HepG2 (cell line): ENCODE results near the gene WDFY1. TPM values are rescaled to one million over a fixed set of nuclear protein-coding genes. Genes with fewer than 3 reads are reported as not detected.
A peak's percentile ranks its signal among the peaks of the same experiment; 100 is the strongest.

Experiments
- DPF2 ChIP-seq: sonication (generic); formaldehyde crosslinking; IDR thresholded peaks from 2 replicates; pipeline ENCODE4 v1.4.0; 2020; ENCODE audit warnings: mild to moderate bottlenecking, low read depth, missing genetic modification reagents, borderline replicate concordance
- GFI1 ChIP-seq: sonication (generic); formaldehyde crosslinking; IDR thresholded peaks from 2 replicates; pipeline ENCODE4 v1.5.0; 2020; ENCODE audit warnings: missing genetic modification reagents, mild to moderate bottlenecking, borderline replicate concordance
- HNF4A ChIP-seq: sonication (generic); formaldehyde crosslinking; IDR thresholded peaks from 2 replicates; pipeline ENCODE4 v1.4.0; 2020; ENCODE audit warnings: missing genetic modification reagents
- MLLT10 ChIP-seq: sonication (generic); formaldehyde crosslinking; IDR thresholded peaks from 2 replicates; pipeline ENCODE4 v1.4.0; 2020; ENCODE audit warnings: missing genetic modification reagents
- ZBTB38 ChIP-seq: sonication (generic); formaldehyde crosslinking; IDR thresholded peaks from 2 replicates; pipeline ENCODE4 v1.5.1; 2020; ENCODE audit warnings: mild to moderate bottlenecking, missing genetic modification reagents
- ZNF552 ChIP-seq: sonication (generic); formaldehyde crosslinking; IDR thresholded peaks from 2 replicates; pipeline ENCODE4 v1.9.0; 2022; ENCODE audit warnings: missing genetic modification reagents, mild to moderate bottlenecking, borderline replicate concordance
- ZNF556 ChIP-seq: sonication (generic); formaldehyde crosslinking; IDR thresholded peaks from 2 replicates; pipeline ENCODE4 v1.4.0; 2020; ENCODE audit warnings: mild to moderate bottlenecking, missing genetic modification reagents, borderline replicate concordance
- polyA plus RNA-seq, 8 experiments: library from polyadenylated mRNA; depleted of rRNA in 3 of 8; stranded (reverse) in 7 of 8; unstranded in 1 of 8; fragments of >200 nt; fragmentation: Illumina TruSeq in 4 of 8; extraction: Trizol in 4 of 8; gene quantifications; 2 replicates each; pipeline versions ENCODE4 v1.2.1 to v1.2.3, GENCODE V29; 2011 to 2016; ENCODE audit warnings: low read depth in 4 of 8, missing spikeins in 1 of 8, mixed read lengths in 1 of 8; ENCODE audit not compliant: insufficient read depth in 1 of 8
- total RNA-seq, 5 experiments: library from RNA; depleted of rRNA; stranded (reverse); fragments of >200 nt; fragmentation: Illumina TruSeq; extraction: Trizol; gene quantifications; 2 replicates each; pipeline ENCODE4 v1.2.3, GENCODE V29; 2016; ENCODE audit warnings: low read depth in 1 of 5
- TF ChIP-seq, protein P1 (sequence below): sonication (generic); formaldehyde crosslinking; IDR thresholded peaks from 2 replicates; pipeline ENCODE4 v1.5.0; 2020; ENCODE audit warnings: missing genetic modification reagents
- TF ChIP-seq, protein P2 (sequence below): sonication (generic); formaldehyde crosslinking; IDR thresholded peaks from one replicate; pipeline ENCODE4 v1.5.1; 2020; ENCODE audit warnings: mild to moderate bottlenecking, missing genetic modification reagents; ENCODE audit errors: not compliant biosample characterization
- TF ChIP-seq, protein P3 (sequence below): sonication (generic); formaldehyde crosslinking; IDR thresholded peaks from 2 replicates; pipeline ENCODE4 v1.9.0; 2021; ENCODE audit warnings: missing genetic modification reagents, borderline replicate concordance
- TF ChIP-seq, protein P4 (sequence below): sonication (generic); formaldehyde crosslinking; IDR thresholded peaks from 2 replicates; pipeline ENCODE4 v1.4.0; 2020; ENCODE audit warnings: missing genetic modification reagents

WDFY1 gene
- total and polyA plus RNA-seq, 2 of the 13 experiments (the other 11 are each of a cell fraction or from before 2014, with no cell fraction given) = 77.0 to 78.4 TPM

DNA sequence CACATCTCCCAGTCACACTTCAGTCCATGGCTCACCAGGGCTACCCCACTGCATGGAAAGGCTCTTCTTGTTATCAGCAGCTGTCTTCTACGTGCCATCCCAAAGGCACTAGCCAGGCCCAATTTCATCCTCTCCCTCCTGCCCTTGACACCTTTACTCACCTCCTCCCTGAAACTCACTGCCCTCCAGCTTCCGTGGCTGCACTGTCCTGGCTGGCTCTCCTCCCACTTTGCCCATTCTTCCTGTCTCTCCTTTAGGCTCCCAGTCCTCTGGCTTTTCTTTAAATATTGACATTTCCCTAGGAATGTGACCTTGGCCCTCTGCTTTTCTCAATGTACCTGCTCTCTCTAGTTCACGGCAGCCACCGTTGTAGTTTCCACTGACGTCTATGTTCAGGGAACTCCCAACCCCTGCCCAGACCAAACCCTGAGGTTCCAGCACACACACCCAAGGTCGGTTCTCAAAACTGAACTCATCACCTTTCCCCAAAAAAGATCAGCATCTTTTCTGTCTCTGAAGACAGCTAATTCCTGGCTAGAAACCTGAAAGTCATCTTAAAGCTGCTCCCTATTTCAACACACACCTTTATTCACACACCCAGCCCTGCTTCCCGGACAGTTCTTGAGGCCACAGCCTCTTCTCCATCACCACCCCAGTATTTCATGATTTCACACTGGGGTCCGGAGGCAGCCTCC, 36.7 kb downstream of the WDFY1 start (continued):
- TF ChIP-seq, protein P1, sequence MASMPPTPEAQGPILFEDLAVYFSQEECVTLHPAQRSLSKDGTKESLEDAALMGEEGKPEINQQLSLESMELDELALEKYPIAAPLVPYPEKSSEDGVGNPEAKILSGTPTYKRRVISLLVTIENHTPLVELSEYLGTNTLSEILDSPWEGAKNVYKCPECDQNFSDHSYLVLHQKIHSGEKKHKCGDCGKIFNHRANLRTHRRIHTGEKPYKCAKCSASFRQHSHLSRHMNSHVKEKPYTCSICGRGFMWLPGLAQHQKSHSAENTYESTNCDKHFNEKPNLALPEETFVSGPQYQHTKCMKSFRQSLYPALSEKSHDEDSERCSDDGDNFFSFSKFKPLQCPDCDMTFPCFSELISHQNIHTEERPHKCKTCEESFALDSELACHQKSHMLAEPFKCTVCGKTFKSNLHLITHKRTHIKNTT (CRISPR knock-in tag) = no peak
- TF ChIP-seq, protein P2, sequence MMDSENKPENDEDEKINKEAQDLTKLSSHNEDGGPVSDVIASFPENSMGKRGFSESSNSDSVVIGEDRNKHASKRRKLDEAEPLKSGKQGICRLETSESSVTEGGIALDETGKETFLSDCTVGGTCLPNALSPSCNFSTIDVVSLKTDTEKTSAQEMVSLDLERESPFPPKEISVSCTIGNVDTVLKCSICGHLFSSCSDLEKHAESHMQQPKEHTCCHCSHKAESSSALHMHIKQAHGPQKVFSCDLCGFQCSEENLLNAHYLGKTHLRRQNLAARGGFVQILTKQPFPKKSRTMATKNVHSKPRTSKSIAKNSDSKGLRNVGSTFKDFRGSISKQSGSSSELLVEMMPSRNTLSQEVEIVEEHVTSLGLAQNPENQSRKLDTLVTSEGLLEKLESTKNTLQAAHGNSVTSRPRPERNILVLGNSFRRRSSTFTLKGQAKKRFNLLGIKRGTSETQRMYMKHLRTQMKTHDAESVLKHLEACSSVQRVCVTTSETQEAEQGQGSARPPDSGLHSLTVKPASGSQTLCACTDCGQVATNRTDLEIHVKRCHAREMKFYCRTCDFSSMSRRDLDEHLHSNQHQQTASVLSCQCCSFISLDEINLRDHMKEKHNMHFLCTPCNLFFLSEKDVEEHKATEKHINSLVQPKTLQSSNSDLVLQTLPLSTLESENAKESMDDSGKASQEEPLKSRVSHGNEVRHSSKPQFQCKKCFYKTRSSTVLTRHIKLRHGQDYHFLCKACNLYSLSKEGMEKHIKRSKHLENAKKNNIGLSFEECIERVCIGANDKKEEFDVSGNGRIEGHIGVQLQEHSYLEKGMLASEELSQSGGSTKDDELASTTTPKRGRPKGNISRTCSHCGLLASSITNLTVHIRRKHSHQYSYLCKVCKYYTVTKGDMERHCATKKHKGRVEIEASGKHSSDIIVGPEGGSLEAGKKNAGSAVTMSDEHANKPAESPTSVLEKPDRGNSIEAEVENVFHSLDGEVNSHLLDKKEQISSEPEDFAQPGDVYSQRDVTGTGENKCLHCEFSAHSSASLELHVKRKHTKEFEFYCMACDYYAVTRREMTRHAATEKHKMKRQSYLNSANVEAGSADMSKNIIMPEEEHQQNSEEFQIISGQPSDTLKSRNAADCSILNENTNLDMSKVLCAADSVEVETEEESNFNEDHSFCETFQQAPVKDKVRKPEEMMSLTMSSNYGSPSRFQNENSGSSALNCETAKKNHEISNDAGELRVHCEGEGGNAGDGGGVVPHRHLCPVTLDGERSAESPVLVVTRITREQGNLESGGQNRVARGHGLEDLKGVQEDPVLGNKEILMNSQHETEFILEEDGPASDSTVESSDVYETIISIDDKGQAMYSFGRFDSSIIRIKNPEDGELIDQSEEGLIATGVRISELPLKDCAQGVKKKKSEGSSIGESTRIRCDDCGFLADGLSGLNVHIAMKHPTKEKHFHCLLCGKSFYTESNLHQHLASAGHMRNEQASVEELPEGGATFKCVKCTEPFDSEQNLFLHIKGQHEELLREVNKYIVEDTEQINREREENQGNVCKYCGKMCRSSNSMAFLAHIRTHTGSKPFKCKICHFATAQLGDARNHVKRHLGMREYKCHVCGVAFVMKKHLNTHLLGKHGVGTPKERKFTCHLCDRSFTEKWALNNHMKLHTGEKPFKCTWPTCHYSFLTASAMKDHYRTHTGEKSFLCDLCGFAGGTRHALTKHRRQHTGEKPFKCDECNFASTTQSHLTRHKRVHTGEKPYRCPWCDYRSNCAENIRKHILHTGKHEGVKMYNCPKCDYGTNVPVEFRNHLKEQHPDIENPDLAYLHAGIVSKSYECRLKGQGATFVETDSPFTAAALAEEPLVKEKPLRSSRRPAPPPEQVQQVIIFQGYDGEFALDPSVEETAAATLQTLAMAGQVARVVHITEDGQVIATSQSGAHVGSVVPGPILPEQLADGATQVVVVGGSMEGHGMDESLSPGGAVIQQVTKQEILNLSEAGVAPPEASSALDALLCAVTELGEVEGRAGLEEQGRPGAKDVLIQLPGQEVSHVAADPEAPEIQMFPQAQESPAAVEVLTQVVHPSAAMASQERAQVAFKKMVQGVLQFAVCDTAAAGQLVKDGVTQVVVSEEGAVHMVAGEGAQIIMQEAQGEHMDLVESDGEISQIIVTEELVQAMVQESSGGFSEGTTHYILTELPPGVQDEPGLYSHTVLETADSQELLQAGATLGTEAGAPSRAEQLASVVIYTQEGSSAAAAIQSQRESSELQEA = no peak
- TF ChIP-seq ZNF552 (CRISPR knock-in tag) = no peak
- peak; percentile 92 for TF ChIP-seq GFI1 (CRISPR knock-in tag)
- peak; percentile 87 for TF ChIP-seq HNF4A (CRISPR knock-in tag)
- 0 out of 2 replicates have a peak, but pooled peaks have one; percentile 53 for TF ChIP-seq ZNF556 (CRISPR knock-in tag)
- TF ChIP-seq DPF2 (CRISPR knock-in tag) = peak; percentile 94
- TF ChIP-seq, protein P3, sequence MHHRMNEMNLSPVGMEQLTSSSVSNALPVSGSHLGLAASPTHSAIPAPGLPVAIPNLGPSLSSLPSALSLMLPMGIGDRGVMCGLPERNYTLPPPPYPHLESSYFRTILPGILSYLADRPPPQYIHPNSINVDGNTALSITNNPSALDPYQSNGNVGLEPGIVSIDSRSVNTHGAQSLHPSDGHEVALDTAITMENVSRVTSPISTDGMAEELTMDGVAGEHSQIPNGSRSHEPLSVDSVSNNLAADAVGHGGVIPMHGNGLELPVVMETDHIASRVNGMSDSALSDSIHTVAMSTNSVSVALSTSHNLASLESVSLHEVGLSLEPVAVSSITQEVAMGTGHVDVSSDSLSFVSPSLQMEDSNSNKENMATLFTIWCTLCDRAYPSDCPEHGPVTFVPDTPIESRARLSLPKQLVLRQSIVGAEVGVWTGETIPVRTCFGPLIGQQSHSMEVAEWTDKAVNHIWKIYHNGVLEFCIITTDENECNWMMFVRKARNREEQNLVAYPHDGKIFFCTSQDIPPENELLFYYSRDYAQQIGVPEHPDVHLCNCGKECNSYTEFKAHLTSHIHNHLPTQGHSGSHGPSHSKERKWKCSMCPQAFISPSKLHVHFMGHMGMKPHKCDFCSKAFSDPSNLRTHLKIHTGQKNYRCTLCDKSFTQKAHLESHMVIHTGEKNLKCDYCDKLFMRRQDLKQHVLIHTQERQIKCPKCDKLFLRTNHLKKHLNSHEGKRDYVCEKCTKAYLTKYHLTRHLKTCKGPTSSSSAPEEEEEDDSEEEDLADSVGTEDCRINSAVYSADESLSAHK = no peak
- TF ChIP-seq, protein P4, sequence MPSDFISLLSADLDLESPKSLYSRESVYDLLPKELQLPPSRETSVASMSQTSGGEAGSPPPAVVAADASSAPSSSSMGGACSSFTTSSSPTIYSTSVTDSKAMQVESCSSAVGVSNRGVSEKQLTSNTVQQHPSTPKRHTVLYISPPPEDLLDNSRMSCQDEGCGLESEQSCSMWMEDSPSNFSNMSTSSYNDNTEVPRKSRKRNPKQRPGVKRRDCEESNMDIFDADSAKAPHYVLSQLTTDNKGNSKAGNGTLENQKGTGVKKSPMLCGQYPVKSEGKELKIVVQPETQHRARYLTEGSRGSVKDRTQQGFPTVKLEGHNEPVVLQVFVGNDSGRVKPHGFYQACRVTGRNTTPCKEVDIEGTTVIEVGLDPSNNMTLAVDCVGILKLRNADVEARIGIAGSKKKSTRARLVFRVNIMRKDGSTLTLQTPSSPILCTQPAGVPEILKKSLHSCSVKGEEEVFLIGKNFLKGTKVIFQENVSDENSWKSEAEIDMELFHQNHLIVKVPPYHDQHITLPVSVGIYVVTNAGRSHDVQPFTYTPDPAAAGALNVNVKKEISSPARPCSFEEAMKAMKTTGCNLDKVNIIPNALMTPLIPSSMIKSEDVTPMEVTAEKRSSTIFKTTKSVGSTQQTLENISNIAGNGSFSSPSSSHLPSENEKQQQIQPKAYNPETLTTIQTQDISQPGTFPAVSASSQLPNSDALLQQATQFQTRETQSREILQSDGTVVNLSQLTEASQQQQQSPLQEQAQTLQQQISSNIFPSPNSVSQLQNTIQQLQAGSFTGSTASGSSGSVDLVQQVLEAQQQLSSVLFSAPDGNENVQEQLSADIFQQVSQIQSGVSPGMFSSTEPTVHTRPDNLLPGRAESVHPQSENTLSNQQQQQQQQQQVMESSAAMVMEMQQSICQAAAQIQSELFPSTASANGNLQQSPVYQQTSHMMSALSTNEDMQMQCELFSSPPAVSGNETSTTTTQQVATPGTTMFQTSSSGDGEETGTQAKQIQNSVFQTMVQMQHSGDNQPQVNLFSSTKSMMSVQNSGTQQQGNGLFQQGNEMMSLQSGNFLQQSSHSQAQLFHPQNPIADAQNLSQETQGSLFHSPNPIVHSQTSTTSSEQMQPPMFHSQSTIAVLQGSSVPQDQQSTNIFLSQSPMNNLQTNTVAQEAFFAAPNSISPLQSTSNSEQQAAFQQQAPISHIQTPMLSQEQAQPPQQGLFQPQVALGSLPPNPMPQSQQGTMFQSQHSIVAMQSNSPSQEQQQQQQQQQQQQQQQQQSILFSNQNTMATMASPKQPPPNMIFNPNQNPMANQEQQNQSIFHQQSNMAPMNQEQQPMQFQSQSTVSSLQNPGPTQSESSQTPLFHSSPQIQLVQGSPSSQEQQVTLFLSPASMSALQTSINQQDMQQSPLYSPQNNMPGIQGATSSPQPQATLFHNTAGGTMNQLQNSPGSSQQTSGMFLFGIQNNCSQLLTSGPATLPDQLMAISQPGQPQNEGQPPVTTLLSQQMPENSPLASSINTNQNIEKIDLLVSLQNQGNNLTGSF (CRISPR knock-in tag) = no peak
- no peak; the same call in 1 of the 2 replicates for TF ChIP-seq ZBTB38
- no peak for TF ChIP-seq MLLT10 (CRISPR knock-in tag)
